Measurements from ENCODE around the gene ATP8B3.

ATP8B3 gene

GRCh38 chr19:1755467-1756171, 56.5 kb downstream of the ATP8B3 start:
- DNase-seq: no peak

- no peak for DNase-seq
These were observed 57.2 kb downstream of the ATP8B3 start for GRCh38 chr19:1754636-1755466.

- no peak for DNase-seq
These were observed 57.9 kb downstream of the ATP8B3 start for GRCh38 chr19:1754018-1754635.

- no peak for DNase-seq
These were observed 59.0 kb downstream of the ATP8B3 start, which contains the start of gene ONECUT3 for GRCh38 chr19:1752757-1753728. Gene ONECUT3, plus strand, starts transcription at chr19:1753506. Its CDS starts 157 bp downstream, at chr19:1753663.

- DNase-seq: no peak
These were observed 59.9 kb downstream of the ATP8B3 start for GRCh38 chr19:1752009-1752756.

GRCh38 chr19:1751367-1752008, 60.6 kb downstream of the ATP8B3 start:
- no peak for DNase-seq

DNA sequence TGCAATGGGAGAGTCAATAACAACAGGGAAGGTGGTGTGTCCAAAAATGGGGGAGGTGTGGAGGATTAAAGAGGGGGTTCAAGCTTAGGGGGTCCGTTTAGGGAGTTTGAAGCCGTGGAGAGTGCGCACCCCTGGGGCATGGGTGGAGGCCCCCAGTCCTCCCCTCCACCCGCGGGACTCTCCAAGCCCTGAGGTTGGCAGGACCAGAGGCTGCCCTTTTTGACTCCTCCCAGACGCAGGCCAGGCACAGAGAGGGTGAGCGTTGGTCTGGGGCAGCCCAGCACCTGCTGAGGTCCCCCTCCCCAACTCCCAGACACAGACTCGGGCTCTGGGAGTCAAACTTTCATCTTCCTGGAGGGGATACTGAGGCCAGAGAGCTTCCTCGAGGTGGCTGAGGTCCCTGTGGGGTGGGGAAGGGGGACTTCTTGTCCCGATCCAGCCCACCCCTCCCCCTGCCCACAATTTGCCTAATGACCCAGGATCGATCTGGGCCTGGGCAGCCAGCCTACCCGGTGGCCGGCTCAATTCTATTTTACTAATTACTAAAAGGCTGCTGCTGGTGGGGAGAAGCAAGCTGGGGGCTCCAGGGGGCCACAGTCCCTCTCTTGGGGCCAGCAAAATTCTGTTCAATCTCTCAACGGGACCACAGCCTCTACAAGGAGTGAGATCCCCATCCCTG, 61.6 kb downstream of the ATP8B3 start:
- DNase-seq: no peak

DNA sequence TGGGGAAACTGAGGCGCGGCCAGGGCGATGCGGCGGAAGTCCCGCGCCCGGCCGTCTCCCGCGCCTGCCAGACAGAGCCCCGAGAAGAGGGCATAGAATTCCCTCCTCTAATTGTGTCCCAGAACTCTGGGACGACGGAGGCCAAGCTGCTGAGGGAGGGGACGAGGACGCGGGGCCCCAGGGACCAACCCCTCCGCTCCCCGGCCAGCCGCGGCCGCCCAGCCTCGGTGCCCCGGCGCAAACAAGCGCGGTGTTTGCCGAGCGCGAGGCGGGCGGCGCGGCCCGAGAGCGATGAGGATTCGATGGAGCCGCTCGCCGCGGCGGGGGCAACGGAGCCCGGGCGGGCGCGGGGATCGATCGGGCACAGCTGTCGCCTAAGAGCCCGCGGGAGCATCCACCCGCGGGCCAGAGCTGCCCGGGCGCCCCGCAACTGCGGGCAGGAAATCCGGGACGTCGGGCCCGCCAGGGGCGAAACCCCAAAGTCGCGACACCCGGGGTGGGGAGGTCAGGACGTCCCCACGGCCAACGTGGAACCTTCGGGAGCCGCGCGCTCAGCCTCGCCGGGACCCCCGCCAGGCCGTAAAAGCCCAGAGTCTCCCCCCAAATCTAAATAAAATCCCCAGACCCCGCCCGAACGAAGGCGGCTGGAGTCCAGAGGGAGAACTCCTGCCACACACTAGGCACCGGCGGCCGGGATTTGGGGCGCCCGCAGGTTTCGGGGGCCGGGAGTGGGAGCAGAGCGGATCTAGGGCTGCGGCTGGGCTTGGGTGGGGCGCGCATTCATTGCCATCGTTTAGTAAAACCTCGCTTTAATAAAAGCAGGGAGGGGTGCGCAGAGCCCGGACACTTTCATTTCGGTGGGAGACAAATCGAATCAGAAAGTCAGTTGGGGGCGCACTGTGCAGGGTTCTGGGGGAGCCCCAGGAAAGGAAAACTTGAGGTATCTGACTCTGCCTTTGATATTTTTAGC, 62.4 kb downstream of the ATP8B3 start:
- DNase-seq: no peak

GRCh38 chr19:1748873-1749341, 63.2 kb downstream of the ATP8B3 start:
- no peak for DNase-seq

DNA sequence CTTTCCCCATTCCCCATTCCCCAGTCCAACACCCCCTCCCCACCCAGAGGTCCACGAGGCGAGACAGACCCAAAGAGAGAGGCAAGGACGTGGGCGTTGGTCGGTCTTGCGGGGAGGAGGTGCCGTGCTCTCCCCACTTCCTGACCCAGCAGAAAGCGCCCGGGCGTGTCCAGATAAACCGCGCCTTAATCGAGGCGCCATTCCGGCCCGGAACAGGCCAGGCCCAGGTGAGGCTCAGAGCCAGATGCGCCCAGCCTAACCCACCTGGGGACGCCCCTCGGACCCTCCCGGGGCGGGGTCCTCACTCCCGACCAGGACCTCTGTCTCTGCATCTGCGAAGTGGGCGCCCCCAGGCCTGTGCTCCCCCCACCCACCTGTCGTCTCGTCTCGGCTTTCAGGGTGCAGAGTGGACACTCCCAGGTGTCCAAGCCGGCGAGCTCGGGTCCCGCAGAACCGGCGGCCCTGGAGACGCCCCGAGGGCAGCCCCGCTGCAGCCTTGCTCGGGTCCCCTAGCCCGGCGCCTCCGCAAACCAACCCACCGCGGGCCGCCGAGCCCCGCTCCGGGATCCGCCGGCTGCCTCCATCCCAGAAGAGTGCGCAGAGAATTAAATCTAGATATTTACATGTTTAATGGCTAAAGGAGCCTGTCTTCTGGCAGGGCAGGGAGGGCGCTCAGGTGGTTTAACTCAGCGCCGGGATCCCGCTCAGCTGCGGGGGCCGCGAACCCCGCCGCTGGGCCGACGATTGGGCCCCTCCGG, 63.8 kb downstream of the ATP8B3 start:
- no peak for DNase-seq

GRCh38 chr19:1747285-1748114, 64.6 kb downstream of the ATP8B3 start:
- DNase-seq: no peak

DNA sequence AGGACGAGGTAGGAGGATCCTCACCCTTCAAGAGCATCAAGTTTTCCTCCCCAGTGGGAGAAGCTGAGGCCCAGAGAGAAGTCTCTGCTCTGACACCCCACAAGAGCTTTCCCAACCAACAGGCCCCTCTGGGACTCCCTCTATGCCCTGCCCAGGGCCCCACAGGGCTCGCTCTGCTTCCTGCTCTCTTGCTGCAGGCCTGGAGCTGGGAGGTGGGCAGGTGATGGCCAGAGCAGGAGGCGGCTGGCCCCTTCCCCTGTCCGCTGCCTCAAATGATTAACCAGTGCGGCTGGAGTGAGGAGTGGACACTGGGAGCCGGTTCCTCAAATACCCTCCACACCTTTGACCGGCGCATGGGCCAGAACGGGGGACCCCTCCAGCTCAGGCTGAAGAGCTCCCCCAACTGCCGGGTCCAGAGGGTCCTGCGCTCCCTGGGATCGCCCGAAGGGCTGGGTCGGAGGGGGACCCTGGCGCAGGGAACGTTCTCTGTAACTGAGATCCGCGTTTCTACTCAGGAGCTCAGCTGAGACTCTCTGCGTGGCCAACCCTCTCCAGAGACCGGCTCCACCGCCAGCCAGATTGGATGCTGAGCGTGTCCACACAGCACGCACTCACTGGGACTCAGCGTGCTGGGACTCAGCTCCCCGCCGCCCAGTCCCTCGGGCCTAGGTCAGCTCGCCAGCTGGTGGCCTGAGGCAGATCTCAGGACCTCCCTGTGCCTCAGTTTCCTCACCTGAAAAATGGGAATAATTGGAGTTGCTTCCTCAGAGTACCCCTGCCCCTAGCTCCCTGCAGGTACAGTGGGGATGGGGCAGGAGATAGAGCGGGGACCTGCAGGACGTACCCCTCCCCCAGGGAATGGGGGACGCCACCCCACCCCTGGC, 65.4 kb downstream of the ATP8B3 start:
- no peak for DNase-seq

- no peak for DNase-seq
These were observed 66.5 kb downstream of the ATP8B3 start for GRCh38 chr19:1745589-1746031.

- no peak for DNase-seq
These were observed 67.1 kb downstream of the ATP8B3 start for GRCh38 chr19:1744822-1745563.

GRCh38 chr19:1744133-1744665, 67.9 kb downstream of the ATP8B3 start:
- DNase-seq: no peak

Data from effector CD4-positive, alpha-beta T cell (primary cell).